ENCODE measurements around the gene AQP7. TPM values are rescaled to one million over a fixed set of nuclear protein-coding genes. Genes with fewer than 3 reads are reported as not detected.
"Not testable (repeated sequence)": the region's sequence is repeated elsewhere in the genome, so short reads cannot be mapped to it uniquely, and the experiment has no call there.

Gene AQP7
- total RNA-seq, 1 donor from 2014 or later: not detected

DNA sequence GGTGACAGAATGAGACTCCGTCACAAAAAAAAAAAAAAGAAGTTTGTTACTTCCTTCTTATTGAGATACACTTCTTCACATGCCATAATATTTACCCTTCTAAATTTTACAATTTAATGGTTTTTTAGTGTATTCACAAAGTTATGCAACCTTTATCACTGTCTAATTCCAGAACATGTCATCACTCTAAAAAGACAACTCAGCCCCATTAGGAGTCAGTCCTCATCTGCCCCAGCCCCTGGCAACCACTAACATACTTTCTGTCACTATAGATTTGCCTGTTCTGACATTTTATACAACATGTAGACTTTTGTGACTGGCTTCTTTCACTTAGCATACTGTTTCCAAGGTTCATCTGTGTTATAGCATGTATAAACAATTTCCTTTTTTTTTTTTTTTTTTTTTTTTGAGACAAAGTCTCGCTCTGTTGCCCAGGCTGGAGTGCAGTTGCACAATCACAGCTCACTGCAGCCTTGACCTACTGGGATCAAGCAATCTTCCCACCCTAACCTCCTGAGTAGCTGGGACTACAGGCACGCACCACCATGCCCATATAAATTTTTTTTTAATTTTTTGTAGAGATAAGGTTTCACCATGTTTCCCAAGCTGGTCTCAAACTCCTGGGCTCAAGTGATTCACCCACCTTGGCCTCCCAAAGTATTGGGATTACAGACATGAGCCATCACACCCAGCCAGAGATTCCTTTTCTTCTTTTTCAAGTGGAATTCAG lies 27.1 kb upstream of the AQP7 start:
- no peak for FAIRE-seq
- Histone ChIP-seq H3K27me3 (ENCODE audit: control insufficient read depth, insufficient read depth, low read length) (no peaks in the 10 kb centered on the region), H3K4me3 (ENCODE audit: low read depth, low read length) (no peak overlapping the region), H3K36me3 (ENCODE audit: control insufficient read depth, insufficient read depth, low read length) (no peaks in the 10 kb centered on the region)
- no peak for DNase-seq (ENCODE audit: low read depth)
- TF ChIP-seq, protein P1, sequence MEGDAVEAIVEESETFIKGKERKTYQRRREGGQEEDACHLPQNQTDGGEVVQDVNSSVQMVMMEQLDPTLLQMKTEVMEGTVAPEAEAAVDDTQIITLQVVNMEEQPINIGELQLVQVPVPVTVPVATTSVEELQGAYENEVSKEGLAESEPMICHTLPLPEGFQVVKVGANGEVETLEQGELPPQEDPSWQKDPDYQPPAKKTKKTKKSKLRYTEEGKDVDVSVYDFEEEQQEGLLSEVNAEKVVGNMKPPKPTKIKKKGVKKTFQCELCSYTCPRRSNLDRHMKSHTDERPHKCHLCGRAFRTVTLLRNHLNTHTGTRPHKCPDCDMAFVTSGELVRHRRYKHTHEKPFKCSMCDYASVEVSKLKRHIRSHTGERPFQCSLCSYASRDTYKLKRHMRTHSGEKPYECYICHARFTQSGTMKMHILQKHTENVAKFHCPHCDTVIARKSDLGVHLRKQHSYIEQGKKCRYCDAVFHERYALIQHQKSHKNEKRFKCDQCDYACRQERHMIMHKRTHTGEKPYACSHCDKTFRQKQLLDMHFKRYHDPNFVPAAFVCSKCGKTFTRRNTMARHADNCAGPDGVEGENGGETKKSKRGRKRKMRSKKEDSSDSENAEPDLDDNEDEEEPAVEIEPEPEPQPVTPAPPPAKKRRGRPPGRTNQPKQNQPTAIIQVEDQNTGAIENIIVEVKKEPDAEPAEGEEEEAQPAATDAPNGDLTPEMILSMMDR (IDR thresholded peaks at IDR 0.05; ENCODE audit: insufficient read depth, low read length, severe bottlenecking): no peak

DNA sequence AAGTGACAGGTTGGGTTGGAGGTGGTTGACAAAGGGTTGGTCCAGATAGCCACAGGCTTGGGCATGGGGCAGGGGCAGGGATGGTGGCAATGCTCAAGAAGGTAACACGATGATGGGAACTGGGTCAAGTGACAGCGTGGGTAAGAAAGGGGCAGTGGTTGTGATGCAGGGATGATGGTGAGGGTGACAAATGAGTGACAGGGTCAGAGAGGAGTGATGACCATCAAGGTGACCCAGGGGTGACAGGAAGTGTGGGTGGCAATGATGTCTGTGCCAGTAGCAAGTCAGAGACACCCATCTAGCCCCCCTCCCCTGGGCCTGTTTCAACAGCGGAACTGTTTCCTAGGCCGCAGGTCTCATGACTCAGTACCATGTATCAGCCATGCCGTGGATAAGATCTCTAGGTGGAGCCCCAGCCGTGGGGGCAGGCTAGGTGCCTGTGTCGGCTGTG lies 24.5 kb upstream of the AQP7 start:
- TF ChIP-seq, protein P1 (IDR thresholded peaks at IDR 0.05; ENCODE audit: insufficient read depth, low read length, severe bottlenecking): no peak
- H3K4me3 ChIP-seq (ENCODE audit: low read depth, low read length): no peak overlapping the region
- H3K27me3 ChIP-seq (ENCODE audit: control insufficient read depth, insufficient read depth, low read length): no peaks in the 10 kb centered on the region
- DNase-seq (ENCODE audit: low read depth): no peak
- H3K36me3 ChIP-seq (ENCODE audit: control insufficient read depth, insufficient read depth, low read length): no peaks in the 10 kb centered on the region
- no peak for FAIRE-seq

DNA sequence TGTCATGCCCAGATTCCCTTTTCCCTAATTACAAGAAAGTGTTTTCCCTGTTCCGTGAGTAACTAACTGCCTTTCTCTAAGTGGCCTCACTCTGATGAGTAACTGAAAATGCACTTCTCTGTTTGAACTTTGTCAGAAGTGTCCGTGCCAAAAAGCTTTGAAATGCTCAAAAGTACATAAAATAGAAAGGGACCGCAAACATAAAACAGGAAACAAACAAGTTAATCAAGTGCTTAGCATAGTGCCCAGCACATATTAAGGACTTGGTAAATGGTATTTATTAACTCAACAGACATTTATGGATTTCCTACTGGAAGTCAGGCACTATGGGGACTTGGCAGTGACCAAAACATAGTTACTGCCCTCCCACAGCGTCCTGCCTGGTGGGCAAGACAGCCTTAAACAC lies 22.8 kb upstream of the AQP7 start:
- Histone ChIP-seq H3K36me3 (ENCODE audit: control insufficient read depth, insufficient read depth, low read length) (no peaks in the 10 kb centered on the region), H3K27me3 (ENCODE audit: control insufficient read depth, insufficient read depth, low read length) (no peaks in the 10 kb centered on the region), H3K4me3 (ENCODE audit: low read depth, low read length) (no peak overlapping the region)
- DNase-seq (ENCODE audit: low read depth): peak; percentile 79
- TF ChIP-seq, protein P1 (IDR thresholded peaks at IDR 0.05; ENCODE audit: insufficient read depth, low read length, severe bottlenecking): no peak
- no peak for FAIRE-seq

DNA sequence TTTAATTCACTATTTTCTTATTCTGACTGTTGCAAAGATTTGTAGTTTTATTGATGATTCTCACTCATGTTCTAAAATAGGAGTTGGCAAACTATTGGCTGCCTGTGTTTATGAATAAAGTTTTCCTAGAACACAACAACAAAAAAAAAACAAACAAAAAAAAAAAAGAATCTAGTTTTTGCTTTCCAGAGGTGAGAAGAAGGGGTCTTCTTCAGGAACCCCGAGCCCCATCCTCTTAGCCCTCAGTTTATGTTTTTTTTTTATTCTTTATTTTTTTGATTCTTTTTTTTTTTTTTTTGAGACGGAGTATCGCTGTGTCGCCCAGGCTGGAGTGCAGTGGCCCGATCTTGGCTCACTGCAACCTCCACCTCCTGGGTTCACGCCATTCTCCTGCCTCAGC lies 22.1 kb upstream of the AQP7 start:
- H3K4me3 ChIP-seq (ENCODE audit: low read depth, low read length); H3K36me3 ChIP-seq (ENCODE audit: control insufficient read depth, insufficient read depth, low read length); FAIRE-seq; H3K27me3 ChIP-seq (ENCODE audit: control insufficient read depth, insufficient read depth, low read length); DNase-seq (ENCODE audit: low read depth): not testable (repeated sequence)

DNA sequence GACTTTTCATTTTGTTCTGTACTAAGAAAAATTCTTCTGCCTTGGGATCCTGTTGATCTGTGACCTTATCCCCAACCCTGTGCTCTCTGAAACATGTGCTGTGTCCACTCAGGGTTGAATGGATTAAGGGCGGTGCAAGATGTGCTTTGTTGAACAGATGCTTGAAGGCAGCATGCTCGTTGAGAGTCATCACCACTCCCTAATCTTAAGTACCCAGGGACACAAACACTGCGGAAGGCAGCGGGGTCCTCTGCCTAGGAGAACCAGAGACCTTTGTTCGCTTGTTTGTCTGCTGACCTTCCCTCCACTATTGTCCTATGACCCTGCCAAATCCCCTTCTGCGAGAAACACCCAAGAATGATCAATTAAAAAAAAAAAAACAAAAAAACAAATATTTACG lies 21.7 kb upstream of the AQP7 start:
- not testable (repeated sequence) for DNase-seq (ENCODE audit: low read depth); FAIRE-seq; H3K36me3 ChIP-seq (ENCODE audit: control insufficient read depth, insufficient read depth, low read length); H3K4me3 ChIP-seq (ENCODE audit: low read depth, low read length); H3K27me3 ChIP-seq (ENCODE audit: control insufficient read depth, insufficient read depth, low read length)

DNA sequence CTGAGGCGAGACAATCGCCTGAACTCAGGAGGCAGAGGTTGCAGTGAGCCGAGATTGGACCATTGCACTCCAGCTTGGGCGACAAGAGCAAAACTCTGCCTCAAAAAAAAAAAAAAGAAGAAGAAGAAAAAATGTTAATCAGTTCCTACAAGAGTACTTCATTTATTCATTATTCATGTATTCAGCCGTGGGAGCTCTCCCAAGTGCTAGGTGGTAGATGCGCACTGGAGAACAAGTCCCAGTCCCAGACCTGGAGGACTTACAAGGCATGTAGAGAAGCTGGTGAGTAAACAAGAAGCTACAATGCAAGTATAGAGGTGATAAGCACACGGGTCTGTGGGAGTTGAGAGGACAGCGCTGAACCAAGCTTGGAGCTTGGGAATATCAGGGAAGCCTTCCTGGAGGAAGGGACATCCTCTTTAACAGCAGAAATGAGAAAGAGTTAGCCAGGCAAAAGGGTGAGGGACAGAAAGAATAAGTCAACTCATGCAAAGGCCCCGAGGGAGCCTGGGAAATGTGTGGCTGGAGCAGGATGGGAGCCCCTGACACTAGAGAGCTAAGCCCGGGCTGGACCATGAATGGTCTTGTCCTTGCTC lies 17.4 kb upstream of the AQP7 start:
- TF ChIP-seq, protein P1 (IDR thresholded peaks at IDR 0.05; ENCODE audit: insufficient read depth, low read length, severe bottlenecking): no peak
- Histone ChIP-seq H3K27me3 (ENCODE audit: control insufficient read depth, insufficient read depth, low read length) (no peaks in the 10 kb centered on the region), H3K4me3 (ENCODE audit: low read depth, low read length) (no peak overlapping the region), H3K36me3 (ENCODE audit: control insufficient read depth, insufficient read depth, low read length) (no peaks in the 10 kb centered on the region)
- FAIRE-seq (no peak), DNase-seq (ENCODE audit: low read depth) (no peak)
